Neural progenitor cell (in vitro differentiated cells): ENCODE data around the gene MAN1A1.

ENCODE experiments used
- CTCF ChIP-seq: fragments of 200-600 bp; sonication (generic); IDR thresholded peaks from 2 replicates; pipeline ENCODE4 v1.5.1; 2017; ENCODE audit warnings: antibody characterized with exemption, mild to moderate bottlenecking
- EZH2phosphoT487 ChIP-seq: fragments of 200-600 bp; sonication (generic); IDR thresholded peaks from 2 replicates; pipeline ENCODE4 v1.6.1; 2017; ENCODE audit warnings: antibody characterized with exemption

GRCh38 chr6:119187596-119187995, 162.0 kb downstream of the MAN1A1 start:
- TF ChIP-seq CTCF (no peak), EZH2phosphoT487 (no peak)
